Epithelial cell of esophagus (primary cell): ENCODE results near the gene NUBPL.

Source experiments
- DNase-seq: peaks from one replicate; pipeline ENCODE4 v3.0.0; 2010; ENCODE audit warnings: low read depth
- H3K4me3 ChIP-seq: 2 replicates; pipeline ENCODE4 v1.5.1; 2011; ENCODE audit warnings: mild to moderate bottlenecking, low read length, control low read depth
- TF ChIP-seq, protein P1 (sequence below): IDR thresholded peaks from 2 replicates; pipeline ENCODE4 v1.5.1; 2011; ENCODE audit warnings: low read depth, mild to moderate bottlenecking, low read length, control low read depth, inconsistent platforms; ENCODE audit not compliant: insufficient read depth; ENCODE audit errors: missing control alignments

Gene NUBPL

DNA sequence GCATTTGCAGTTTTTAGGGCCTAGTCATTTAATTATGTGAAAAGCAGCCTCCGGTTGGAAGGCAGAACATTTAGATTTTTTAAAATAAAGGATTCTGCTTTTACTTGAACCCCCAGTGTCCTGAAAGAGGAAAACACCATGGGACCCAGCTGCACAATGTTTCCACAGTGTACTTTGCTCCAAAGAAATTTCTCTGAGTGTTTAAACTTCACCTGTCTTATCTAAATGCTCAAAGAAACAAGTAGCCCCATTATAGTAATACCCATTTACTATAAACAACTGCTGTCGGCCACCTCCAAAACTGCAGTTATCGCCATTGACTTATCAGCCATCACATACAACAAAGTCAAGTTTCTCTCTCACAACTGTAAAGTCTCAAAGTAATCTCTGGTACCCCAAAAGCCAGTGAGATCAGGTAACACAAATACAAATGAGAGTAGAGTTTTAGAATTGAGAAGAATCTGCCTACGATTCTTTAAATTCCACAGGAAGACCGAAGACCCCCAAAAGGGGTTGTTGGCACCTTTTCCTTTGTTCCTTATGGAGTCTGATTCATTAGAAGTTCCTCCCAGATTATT is 205.2 kb downstream of the NUBPL start:
- TF ChIP-seq, protein P1, sequence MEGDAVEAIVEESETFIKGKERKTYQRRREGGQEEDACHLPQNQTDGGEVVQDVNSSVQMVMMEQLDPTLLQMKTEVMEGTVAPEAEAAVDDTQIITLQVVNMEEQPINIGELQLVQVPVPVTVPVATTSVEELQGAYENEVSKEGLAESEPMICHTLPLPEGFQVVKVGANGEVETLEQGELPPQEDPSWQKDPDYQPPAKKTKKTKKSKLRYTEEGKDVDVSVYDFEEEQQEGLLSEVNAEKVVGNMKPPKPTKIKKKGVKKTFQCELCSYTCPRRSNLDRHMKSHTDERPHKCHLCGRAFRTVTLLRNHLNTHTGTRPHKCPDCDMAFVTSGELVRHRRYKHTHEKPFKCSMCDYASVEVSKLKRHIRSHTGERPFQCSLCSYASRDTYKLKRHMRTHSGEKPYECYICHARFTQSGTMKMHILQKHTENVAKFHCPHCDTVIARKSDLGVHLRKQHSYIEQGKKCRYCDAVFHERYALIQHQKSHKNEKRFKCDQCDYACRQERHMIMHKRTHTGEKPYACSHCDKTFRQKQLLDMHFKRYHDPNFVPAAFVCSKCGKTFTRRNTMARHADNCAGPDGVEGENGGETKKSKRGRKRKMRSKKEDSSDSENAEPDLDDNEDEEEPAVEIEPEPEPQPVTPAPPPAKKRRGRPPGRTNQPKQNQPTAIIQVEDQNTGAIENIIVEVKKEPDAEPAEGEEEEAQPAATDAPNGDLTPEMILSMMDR: no peak
- no peak for DNase-seq

DNA sequence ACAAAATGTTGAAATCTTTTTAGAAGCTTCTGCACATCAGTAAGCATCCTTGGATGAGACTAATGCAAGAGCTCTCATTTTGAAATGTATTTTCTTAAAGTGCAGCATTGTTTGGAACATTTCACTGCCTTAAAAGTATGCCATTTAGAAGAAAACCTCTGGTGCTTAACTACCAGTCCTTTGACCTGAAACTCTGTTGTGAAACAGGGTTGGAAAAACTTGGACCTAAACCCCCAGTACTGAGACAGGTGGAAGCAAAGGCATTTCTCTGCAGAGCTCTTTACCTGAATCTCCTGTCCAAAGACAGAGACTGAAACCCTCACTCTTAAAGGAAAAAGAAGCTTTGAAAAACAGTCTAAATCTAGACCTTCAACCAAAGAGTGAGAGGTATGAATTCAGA is 207.2 kb downstream of the NUBPL start:
- TF ChIP-seq, protein P1: no peak
- H3K4me3 ChIP-seq: no peak overlapping the region
- DNase-seq: no peak

More for the DNA sequence above, 205.2 kb downstream of the NUBPL start:
- H3K4me3 ChIP-seq: no peak overlapping the region

DNA sequence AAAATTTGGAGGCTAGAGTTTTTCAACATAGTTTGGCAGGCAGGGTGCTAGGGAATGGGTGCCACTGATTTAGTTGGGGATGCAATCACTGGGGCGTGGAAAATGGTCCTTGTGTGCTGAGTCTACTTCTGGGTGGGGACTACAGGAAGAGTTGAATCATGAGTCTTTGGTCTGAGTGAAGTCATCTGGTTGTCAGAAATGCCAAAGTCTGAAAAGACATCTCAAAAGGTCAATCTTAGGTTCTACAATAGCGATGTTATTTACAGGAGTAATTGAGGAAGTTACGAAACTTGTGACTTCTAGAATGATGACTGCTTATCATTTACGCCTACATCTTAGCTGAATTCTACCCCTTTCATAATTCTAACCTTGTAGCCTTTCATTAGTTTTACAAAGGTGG is 209.1 kb downstream of the NUBPL start:
- H3K4me3 ChIP-seq: no peak overlapping the region
- DNase-seq: peak; percentile 47
- TF ChIP-seq, protein P1: no peak

GRCh38 chr14:31774567-31774966 is 213.4 kb downstream of the NUBPL start:
- DNase-seq: no peak
- no peak overlapping the region for H3K4me3 ChIP-seq
- TF ChIP-seq, protein P1: no peak

- no peak for DNase-seq
- H3K4me3 ChIP-seq: no peak overlapping the region
- TF ChIP-seq, protein P1: no peak
Measured at GRCh38 chr14:31777312-31777711, 216.1 kb downstream of the NUBPL start.

- DNase-seq: no peak
- no peak overlapping the region for H3K4me3 ChIP-seq
- TF ChIP-seq, protein P1: no peak
Measured at GRCh38 chr14:31781578-31781977, 220.4 kb downstream of the NUBPL start.

DNA sequence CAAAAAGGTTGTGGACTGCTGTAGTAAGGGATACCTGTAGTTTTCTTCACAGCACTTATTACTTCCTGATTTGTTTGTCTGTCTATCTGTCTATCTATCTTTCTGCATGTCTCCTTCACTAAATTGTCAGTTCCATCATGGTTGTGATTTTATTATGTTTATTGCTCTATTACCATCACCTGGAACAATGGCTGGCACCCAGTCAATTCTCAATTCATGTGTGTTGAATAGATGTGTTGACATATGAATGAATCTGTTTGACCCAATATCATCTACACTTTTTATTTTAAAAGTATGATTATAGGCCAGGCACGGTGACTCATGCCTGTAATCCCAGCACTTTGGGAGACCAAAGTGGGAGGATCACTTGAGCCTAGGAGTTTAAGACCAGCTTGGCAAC is 224.4 kb downstream of the NUBPL start:
- H3K4me3 ChIP-seq: no peak overlapping the region
- DNase-seq: peak; percentile 3
- TF ChIP-seq, protein P1: no peak
